PC-3 (cell line): Measurements from ENCODE around the gene PTRH1. TPM values are rescaled to one million over a fixed set of nuclear protein-coding genes. Genes with fewer than 3 reads are reported as not detected.

Source experiments
- ATAC-seq: fragments of 200-7000 bp; cut with Tn5 transposase; 2 replicates; pipeline ENCODE4 v1.9.1; 2020; ENCODE audit warnings: mild to moderate bottlenecking, moderate library complexity
- BruUV-seq: library from RNA; stranded (reverse); fragments of 400-500 nt; replicated peaks from 2 replicates; lab custom pipeline; 2021; lab: Mats Ljungman, UMichigan
- CTCF ChIA-PET: fragments of 300-600 bp; sonication (Branson Sonifier 250); formaldehyde crosslinking; loops from one replicate; lab custom pipeline; 2022; ENCODE audit warnings: antibody characterized with exemption; lab: Charles Lee
- POLR2A ChIA-PET: fragments of 300-600 bp; sonication (Branson Sonifier 250); formaldehyde crosslinking; loops from one replicate; lab custom pipeline; 2022; ENCODE audit warnings: antibody characterized with exemption; ENCODE audit not compliant: unreplicated experiment; lab: Charles Lee
- DNase-seq: peaks from one replicate; pipeline ENCODE4 v3.0.0-alpha.2; 2015
- H2AFZ ChIP-seq: fragments of 300-600 bp; sonication (generic); 2 replicates; pipeline ENCODE4 v1.6.0; 2016; ENCODE audit warnings: antibody characterized with exemption, low read length
- H3F3A ChIP-seq: fragments of 300-600 bp; sonication (generic); one replicate; pipeline ENCODE4 v1.6.0; 2017; ENCODE audit warnings: antibody characterized with exemption, low read length, control low read depth, mild to moderate bottlenecking; ENCODE audit not compliant: unreplicated experiment
- H3K27ac ChIP-seq: fragments of 300-600 bp; sonication (generic); 2 replicates; pipeline ENCODE4 v1.5.1; 2016; ENCODE audit warnings: mild to moderate bottlenecking, low read length
- H3K27me3 ChIP-seq: fragments of 300-600 bp; sonication (generic); 2 replicates; pipeline ENCODE4 v1.6.1; 2016; ENCODE audit warnings: low read length, mixed read lengths
- H3K36me3 ChIP-seq: fragments of 300-600 bp; sonication (generic); 2 replicates; pipeline ENCODE4 v1.6.1; 2016; ENCODE audit warnings: low read depth, mixed run types, low read length, mixed read lengths
- H3K4me1 ChIP-seq: fragments of 300-600 bp; sonication (generic); 2 replicates; pipeline ENCODE4 v1.5.1; 2016; ENCODE audit warnings: low read length; ENCODE audit not compliant: insufficient read depth
- H3K4me2 ChIP-seq: fragments of 300-600 bp; sonication (generic); 2 replicates; pipeline ENCODE4 v1.6.0; 2016; ENCODE audit warnings: low read length
- H3K4me3 ChIP-seq: fragments of 300-600 bp; sonication (generic); 2 replicates; pipeline ENCODE4 v1.5.1; 2016; ENCODE audit warnings: mild to moderate bottlenecking, low read length, mixed read lengths
- H3K79me2 ChIP-seq: fragments of 300-600 bp; sonication (generic); 2 replicates; pipeline ENCODE4 v1.6.1; 2017; ENCODE audit warnings: low read length, mixed read lengths
- H3K9ac ChIP-seq: fragments of 300-600 bp; sonication (generic); 2 replicates; pipeline ENCODE4 v1.6.0; 2016; ENCODE audit warnings: mild to moderate bottlenecking, low read length
- H3K9me2 ChIP-seq: fragments of 300-600 bp; sonication (generic); replicated peaks from 2 replicates; pipeline ENCODE4 v1.6.1; 2016; ENCODE audit warnings: mixed run types, low read length, mixed read lengths
- H3K9me3 ChIP-seq: fragments of 300-600 bp; sonication (generic); 2 replicates; pipeline ENCODE4 v1.6.1; 2016; ENCODE audit warnings: low read length, mixed read lengths
- H4K20me1 ChIP-seq: fragments of 300-600 bp; sonication (generic); 2 replicates; pipeline ENCODE4 v1.6.1; 2016; ENCODE audit warnings: low read length, mixed read lengths
- EZH2 ChIP-seq: fragments of 300-600 bp; sonication (generic); IDR thresholded peaks from one replicate; pipeline ENCODE4 v1.6.1; 2017; ENCODE audit warnings: antibody characterized with exemption, mild to moderate bottlenecking, low read length; ENCODE audit not compliant: unreplicated experiment
- EZH2phosphoT487 ChIP-seq: fragments of 300-600 bp; sonication (generic); IDR thresholded peaks from 2 replicates; pipeline ENCODE4 v1.6.1; 2018; ENCODE audit warnings: mild to moderate bottlenecking, antibody characterized with exemption, low read length, borderline replicate concordance
- intact Hi-C: fragments of 100-400 bp; cut with micrococcal nuclease; formaldehyde crosslinking; loops from 2 replicates; pipeline ENCODE4 v1.9.0; 2023
- total RNA-seq: library from RNA; depleted of rRNA; stranded (reverse); fragments of >200 nt; gene quantifications from 2 replicates; pipeline ENCODE4 v1.2.3, GENCODE V29; 2014
- TF ChIP-seq, protein P1 (sequence below): fragments of 300-600 bp; sonication (generic); conservative IDR thresholded peaks from 2 replicates; pipeline ENCODE4 v1.5.1; 2017; ENCODE audit warnings: antibody characterized with exemption, low read depth, mild to moderate bottlenecking, low read length

Gene PTRH1
- total RNA-seq, 1 experiment from 2014 or later: 45.3 TPM

DNA sequence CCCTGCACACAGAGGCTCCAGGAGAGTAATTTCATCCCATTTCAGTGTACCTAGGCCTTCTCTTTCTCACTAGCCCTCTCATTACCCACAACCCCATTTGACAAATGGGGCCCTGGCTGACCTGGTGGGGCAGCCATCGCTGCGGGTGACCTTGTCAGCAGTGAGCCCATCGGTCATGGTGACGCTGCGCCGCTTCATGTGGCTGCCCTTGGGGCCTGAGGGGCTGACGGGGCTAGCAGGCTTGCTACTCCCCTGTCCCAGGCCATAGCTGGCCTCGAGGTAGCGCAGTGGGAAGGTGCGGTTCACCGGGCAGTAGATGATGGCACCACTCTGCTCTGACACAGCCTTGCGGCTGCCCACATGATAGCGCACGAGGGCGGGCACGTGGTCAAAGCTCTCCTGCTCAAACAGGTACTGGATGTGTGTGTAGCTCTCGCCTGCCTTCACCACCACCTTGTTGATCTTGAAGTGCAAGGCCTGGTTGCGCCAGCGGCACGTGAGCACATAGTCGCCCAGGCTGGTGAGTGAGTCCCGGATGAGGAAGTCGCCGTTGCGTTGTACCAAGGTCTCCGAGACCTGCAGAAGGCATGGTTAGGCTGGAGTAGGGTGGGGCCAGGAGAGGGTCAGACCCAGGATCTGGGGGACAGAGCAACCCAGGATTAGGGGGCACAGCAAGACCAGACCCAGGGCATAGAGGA lies 33.8 kb upstream of the PTRH1 start:
- H3K27me3 ChIP-seq: peaks cover 9% of the 10 kb centered on the region
- no peaks in the 10 kb centered on the region for H3F3A ChIP-seq
- no peak overlapping the region for H3K27ac ChIP-seq
- no peak overlapping the region for H2AFZ ChIP-seq
- no peaks in the 10 kb centered on the region for H3K9me3 ChIP-seq
- ATAC-seq (no peak), DNase-seq (no peak)
- intact Hi-C loops: no loop called here
- no peaks in the 10 kb centered on the region for H3K9me2 ChIP-seq
- H3K4me2 ChIP-seq: no peak overlapping the region
- no peak overlapping the region for H3K9ac ChIP-seq
- no peaks in the 10 kb centered on the region for H4K20me1 ChIP-seq
- ChIA-PET POLR2A (no interaction called here), CTCF (interaction anchor here (0.7 kb wide), 1 partner anchor 808 kb away, joined by 5 read pairs; no protein-coding TSS in a partner anchor)
- H3K36me3 ChIP-seq: no peaks in the 10 kb centered on the region
- H3K4me1 ChIP-seq: no peaks in the 10 kb centered on the region
- no peaks in the 10 kb centered on the region for H3K79me2 ChIP-seq
- TF ChIP-seq EZH2: no peak
- TF ChIP-seq, protein P1, sequence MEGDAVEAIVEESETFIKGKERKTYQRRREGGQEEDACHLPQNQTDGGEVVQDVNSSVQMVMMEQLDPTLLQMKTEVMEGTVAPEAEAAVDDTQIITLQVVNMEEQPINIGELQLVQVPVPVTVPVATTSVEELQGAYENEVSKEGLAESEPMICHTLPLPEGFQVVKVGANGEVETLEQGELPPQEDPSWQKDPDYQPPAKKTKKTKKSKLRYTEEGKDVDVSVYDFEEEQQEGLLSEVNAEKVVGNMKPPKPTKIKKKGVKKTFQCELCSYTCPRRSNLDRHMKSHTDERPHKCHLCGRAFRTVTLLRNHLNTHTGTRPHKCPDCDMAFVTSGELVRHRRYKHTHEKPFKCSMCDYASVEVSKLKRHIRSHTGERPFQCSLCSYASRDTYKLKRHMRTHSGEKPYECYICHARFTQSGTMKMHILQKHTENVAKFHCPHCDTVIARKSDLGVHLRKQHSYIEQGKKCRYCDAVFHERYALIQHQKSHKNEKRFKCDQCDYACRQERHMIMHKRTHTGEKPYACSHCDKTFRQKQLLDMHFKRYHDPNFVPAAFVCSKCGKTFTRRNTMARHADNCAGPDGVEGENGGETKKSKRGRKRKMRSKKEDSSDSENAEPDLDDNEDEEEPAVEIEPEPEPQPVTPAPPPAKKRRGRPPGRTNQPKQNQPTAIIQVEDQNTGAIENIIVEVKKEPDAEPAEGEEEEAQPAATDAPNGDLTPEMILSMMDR: no peak
- TF ChIP-seq EZH2phosphoT487: no peak
- no peak overlapping the region for H3K4me3 ChIP-seq
- no TSS peak for BruUV-seq

GRCh38 chr9:127746959-127747569 lies 31.6 kb upstream of the PTRH1 start:
- Histone ChIP-seq H3K4me1 (no peaks in the 10 kb centered on the region), H4K20me1 (no peaks in the 10 kb centered on the region), H3K27me3 (no peaks in the 10 kb centered on the region), H2AFZ (no peak overlapping the region), H3K9me2 (no peaks in the 10 kb centered on the region), H3K9me3 (no peaks in the 10 kb centered on the region), H3K9ac (no peak overlapping the region), H3K4me3 (no peak overlapping the region), H3K79me2 (no peaks in the 10 kb centered on the region), H3K27ac (no peak overlapping the region), H3K36me3 (no peaks in the 10 kb centered on the region), H3F3A (no peaks in the 10 kb centered on the region), H3K4me2 (no peak overlapping the region)
- DNase-seq (no peak), ATAC-seq (no peak; the same call in 1 of the 2 replicates)
- TF ChIP-seq EZH2phosphoT487: no peak
- TF ChIP-seq, protein P1: no peak
- TF ChIP-seq EZH2: no peak
- CTCF ChIA-PET: no interaction called here
- BruUV-seq: no TSS peak
- intact Hi-C loops: no loop called here
- POLR2A ChIA-PET: no interaction called here
